WTC11 (cell line): Measurements from ENCODE around the gene UBXN2A. TPM values are rescaled to one million over a fixed set of nuclear protein-coding genes. Genes with fewer than 3 reads are reported as not detected.

ENCODE experiments used
- ATAC-seq: fragments of 200-7000 bp; cut with Tn5 transposase; 2 replicates; pipeline ENCODE4 v1.10.0; 2021; ENCODE audit warnings: mild to moderate bottlenecking, moderate library complexity
- CTCF ChIA-PET: fragments of 300-600 bp; sonication (Branson Sonifier 250); formaldehyde crosslinking; loops from one replicate; lab custom pipeline; 2021; ENCODE audit warnings: antibody characterized with exemption; lab: Charles Lee
- POLR2A ChIA-PET: fragments of 350-600 bp; sonication (Branson Sonifier 250); formaldehyde crosslinking; loops from one replicate; lab custom pipeline; 2021; ENCODE audit warnings: antibody characterized with exemption; lab: Charles Lee
- DNase-seq: peaks from one replicate; pipeline ENCODE4 v3.0.0; 2021; ENCODE audit warnings: low spot score
- H3K27ac Mint-ChIP-seq: 2 replicates; pipeline ENCODE4 v1.8.0; 2021; ENCODE audit warnings: mixed read lengths
- H3K27me3 Mint-ChIP-seq: 2 replicates; pipeline ENCODE4 v1.8.0; 2021; ENCODE audit warnings: low read depth, mild to moderate bottlenecking, moderate library complexity, mixed read lengths
- H3K36me3 Mint-ChIP-seq: 2 replicates; pipeline ENCODE4 v1.8.0; 2021; ENCODE audit warnings: mixed read lengths
- H3K4me1 Mint-ChIP-seq: 2 replicates; pipeline ENCODE4 v1.8.0; 2022; ENCODE audit warnings: mixed read lengths
- H3K4me3 Mint-ChIP-seq: 2 replicates; pipeline ENCODE4 v1.8.0; 2021; ENCODE audit warnings: mild to moderate bottlenecking, moderate library complexity, mixed read lengths
- H3K9me3 Mint-ChIP-seq: 2 replicates; pipeline ENCODE4 v1.8.0; 2021; ENCODE audit warnings: mixed read lengths
- CREM ChIP-seq: sonication (generic); formaldehyde crosslinking; IDR thresholded peaks from 2 replicates; pipeline ENCODE4 v1.8.1; 2022; ENCODE audit warnings: mild to moderate bottlenecking, missing genetic modification reagents, moderate library complexity
- ERG ChIP-seq: fragments of 250-450 bp; sonication (Bioruptor Pico); IDR thresholded peaks from 2 replicates; pipeline ENCODE4 v1.8.0; 2021; ENCODE audit warnings: mild to moderate bottlenecking
- FOXJ3 ChIP-seq: sonication (generic); formaldehyde crosslinking; IDR thresholded peaks from 2 replicates; pipeline ENCODE4 v1.9.0; 2021; ENCODE audit warnings: missing genetic modification reagents, mild to moderate bottlenecking, borderline replicate concordance
- HMGA2 ChIP-seq: fragments of 250-450 bp; sonication (Bioruptor Pico); IDR thresholded peaks from 2 replicates; pipeline ENCODE4 v1.4.0; 2021; ENCODE audit warnings: mild to moderate bottlenecking, moderate library complexity
- IRF1 ChIP-seq: sonication (generic); formaldehyde crosslinking; IDR thresholded peaks from 2 replicates; pipeline ENCODE4 v1.8.0; 2023; ENCODE audit warnings: missing genetic modification reagents
- IRF2 ChIP-seq: sonication (generic); formaldehyde crosslinking; IDR thresholded peaks from 2 replicates; pipeline ENCODE4 v1.8.0; 2022; ENCODE audit warnings: low read depth, missing genetic modification reagents, borderline replicate concordance
- JAZF1 ChIP-seq: fragments of 250-450 bp; sonication (Bioruptor Pico); IDR thresholded peaks from 2 replicates; pipeline ENCODE4 v1.9.0; 2021; ENCODE audit warnings: moderate library complexity, mild to moderate bottlenecking, inconsistent platforms
- JUN ChIP-seq: sonication (generic); formaldehyde crosslinking; IDR thresholded peaks from 2 replicates; pipeline ENCODE4 v1.8.0; 2023; ENCODE audit warnings: mild to moderate bottlenecking, missing genetic modification reagents
- MAX ChIP-seq: sonication (generic); formaldehyde crosslinking; IDR thresholded peaks from 2 replicates; pipeline ENCODE4 v1.8.0; 2022; ENCODE audit warnings: mild to moderate bottlenecking, missing genetic modification reagents
- NFE2L1 ChIP-seq: sonication (generic); formaldehyde crosslinking; IDR thresholded peaks from 2 replicates; pipeline ENCODE4 v1.8.1; 2023; ENCODE audit warnings: missing genetic modification reagents
- SMAD4 ChIP-seq: sonication (generic); formaldehyde crosslinking; IDR thresholded peaks from 2 replicates; pipeline ENCODE4 v1.8.0; 2022; ENCODE audit warnings: mild to moderate bottlenecking, missing genetic modification reagents
- SOX15 ChIP-seq: fragments of 250-450 bp; sonication (Bioruptor Pico); IDR thresholded peaks from 2 replicates; pipeline ENCODE4 v1.9.0; 2021; ENCODE audit warnings: mild to moderate bottlenecking
- SP1 ChIP-seq: sonication (generic); formaldehyde crosslinking; conservative IDR thresholded peaks from 2 replicates; pipeline ENCODE4 v1.8.1; 2022; ENCODE audit warnings: missing genetic modification reagents
- TCF7 ChIP-seq: sonication (generic); formaldehyde crosslinking; IDR thresholded peaks from 2 replicates; pipeline ENCODE4 v1.8.0; 2022; ENCODE audit warnings: mild to moderate bottlenecking, low read depth, missing genetic modification reagents, moderate library complexity
- ZNF121 ChIP-seq: sonication (generic); formaldehyde crosslinking; IDR thresholded peaks from 2 replicates; pipeline ENCODE4 v1.8.0; 2023; ENCODE audit warnings: missing genetic modification reagents
- ZNF138 ChIP-seq: sonication (generic); formaldehyde crosslinking; conservative IDR thresholded peaks from 2 replicates; pipeline ENCODE4 v1.8.1; 2022; ENCODE audit warnings: mild to moderate bottlenecking, moderate library complexity, missing genetic modification reagents
- ZNF232 ChIP-seq: sonication (generic); formaldehyde crosslinking; IDR thresholded peaks from 2 replicates; pipeline ENCODE4 v1.8.0; 2022; ENCODE audit warnings: mild to moderate bottlenecking, missing genetic modification reagents
- ZNF317 ChIP-seq: sonication (generic); formaldehyde crosslinking; IDR thresholded peaks from 2 replicates; pipeline ENCODE4 v1.8.1; 2023; ENCODE audit warnings: low read depth, mild to moderate bottlenecking, moderate library complexity, missing genetic modification reagents, borderline replicate concordance
- total RNA-seq: library from RNA; stranded (reverse); gene quantifications from 3 replicates; pipeline ENCODE4 v1.2.3, GENCODE V29; 2021
- TF ChIP-seq, protein P1 (sequence below): sonication (generic); formaldehyde crosslinking; IDR thresholded peaks from 2 replicates; pipeline ENCODE4 v1.8.1; 2023; ENCODE audit warnings: mild to moderate bottlenecking, missing genetic modification reagents, moderate library complexity
- TF ChIP-seq, protein P2 (sequence below): sonication (generic); formaldehyde crosslinking; IDR thresholded peaks from 2 replicates; pipeline ENCODE4 v1.8.1; 2022; ENCODE audit warnings: low read depth, missing genetic modification reagents, borderline replicate concordance

Gene UBXN2A
- total RNA-seq, 1 experiment from 2014 or later: 16.8 TPM

DNA sequence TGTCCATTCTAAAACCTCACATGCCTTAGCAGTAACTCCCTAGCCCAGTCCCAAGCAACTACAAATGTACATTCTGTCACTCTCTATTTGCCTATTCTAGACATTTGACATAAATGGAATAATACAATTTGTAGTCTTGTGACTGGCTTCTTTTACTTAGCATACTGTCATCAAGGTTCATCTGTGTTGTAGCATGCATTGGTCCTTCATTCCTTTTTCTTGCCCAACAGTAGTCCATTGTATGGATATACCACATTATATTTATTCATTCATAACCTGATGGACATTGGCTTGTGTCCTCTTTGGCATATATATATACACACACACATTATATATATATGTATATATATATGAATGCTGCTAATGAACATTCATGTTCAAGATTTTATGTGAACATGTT lies 67.4 kb downstream of the UBXN2A start:
- ATAC-seq (no peak), DNase-seq (no peak)
- Mint-ChIP-seq H3K36me3 (no peaks in the 10 kb centered on the region), H3K4me1 (peaks cover 21% of the 10 kb centered on the region), H3K27ac (no peak overlapping the region), H3K9me3 (no peaks in the 10 kb centered on the region), H3K27me3 (peaks cover 9% of the 10 kb centered on the region), H3K4me3 (no peak overlapping the region)
- TF ChIP-seq, protein P1, sequence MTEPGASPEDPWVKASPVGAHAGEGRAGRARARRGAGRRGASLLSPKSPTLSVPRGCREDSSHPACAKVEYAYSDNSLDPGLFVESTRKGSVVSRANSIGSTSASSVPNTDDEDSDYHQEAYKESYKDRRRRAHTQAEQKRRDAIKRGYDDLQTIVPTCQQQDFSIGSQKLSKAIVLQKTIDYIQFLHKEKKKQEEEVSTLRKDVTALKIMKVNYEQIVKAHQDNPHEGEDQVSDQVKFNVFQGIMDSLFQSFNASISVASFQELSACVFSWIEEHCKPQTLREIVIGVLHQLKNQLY (CRISPR knock-in tag): no peak
- TF ChIP-seq SMAD4 (CRISPR knock-in tag) (no peak), IRF2 (CRISPR knock-in tag) (no peak), TCF7 (no peak), ZNF138 (CRISPR knock-in tag) (no peak), HMGA2 (CRISPR knock-in tag) (no peak), SP1 (CRISPR knock-in tag) (no peak), IRF1 (CRISPR knock-in tag) (no peak), ZNF317 (CRISPR knock-in tag) (no peak), JAZF1 (CRISPR knock-in tag) (no peak)
- ChIA-PET CTCF (no interaction called here), POLR2A (no interaction called here)

DNA sequence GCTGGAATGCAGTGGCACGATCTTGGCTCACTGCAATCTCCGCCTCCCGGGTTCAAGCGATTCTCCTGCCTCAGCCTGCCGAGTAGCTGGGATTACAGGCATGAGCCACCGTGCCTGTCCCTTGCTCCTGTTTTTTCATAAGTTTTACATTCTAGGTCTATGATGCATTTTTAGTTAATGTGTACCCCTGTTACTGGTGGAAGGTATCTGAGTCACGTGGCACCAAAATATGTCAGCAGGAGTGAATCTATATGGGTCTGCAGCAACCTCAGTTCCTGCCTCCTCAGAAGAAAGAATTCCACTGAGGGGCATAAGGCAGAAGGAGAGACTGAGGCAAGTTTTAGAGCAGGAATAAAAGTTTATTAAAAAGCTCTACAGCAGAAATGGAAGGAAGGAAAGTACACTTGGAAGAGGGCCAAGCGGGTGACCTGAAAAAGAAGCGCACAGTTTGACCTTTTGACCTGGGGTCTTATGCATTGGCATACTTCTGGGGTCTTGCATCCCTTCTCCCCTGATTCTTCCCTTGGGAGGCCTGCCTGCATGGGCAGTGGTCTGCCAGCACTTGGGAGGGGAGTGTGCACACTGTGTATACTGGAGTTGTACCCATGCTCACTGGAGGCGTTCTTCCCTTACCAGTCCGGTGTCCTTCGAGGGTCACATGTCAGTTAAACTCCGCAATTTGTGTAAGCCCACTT lies 68.6 kb downstream of the UBXN2A start:
- H3K27ac Mint-ChIP-seq: no peak overlapping the region
- ATAC-seq: no peak
- H3K4me3 Mint-ChIP-seq: peak overlapping the region; percentile 54
- ChIA-PET CTCF (interaction anchor here (1.5 to 2.4 kb wide), 2 partner anchors 51 to 82 kb away, joined by 3 to 15 read pairs; partner anchors contain the start of gene ATAD2B), POLR2A (interaction anchor here (1.0 kb wide), 1 partner anchor 81 kb away, joined by 3 read pairs; no protein-coding TSS in a partner anchor)
- TF ChIP-seq SOX15 (CRISPR knock-in tag) (no peak), FOXJ3 (CRISPR knock-in tag) (no peak), ZNF121 (CRISPR knock-in tag) (no peak), NFE2L1 (no peak), MAX (CRISPR knock-in tag) (no peak), ZNF232 (no peak), ERG (CRISPR knock-in tag) (no peak)
- DNase-seq: no peak
- no peaks in the 10 kb centered on the region for H3K36me3 Mint-ChIP-seq
- no peaks in the 10 kb centered on the region for H3K9me3 Mint-ChIP-seq
- H3K4me1 Mint-ChIP-seq: peaks cover 21% of the 10 kb centered on the region
- H3K27me3 Mint-ChIP-seq: peaks cover 9% of the 10 kb centered on the region

DNA sequence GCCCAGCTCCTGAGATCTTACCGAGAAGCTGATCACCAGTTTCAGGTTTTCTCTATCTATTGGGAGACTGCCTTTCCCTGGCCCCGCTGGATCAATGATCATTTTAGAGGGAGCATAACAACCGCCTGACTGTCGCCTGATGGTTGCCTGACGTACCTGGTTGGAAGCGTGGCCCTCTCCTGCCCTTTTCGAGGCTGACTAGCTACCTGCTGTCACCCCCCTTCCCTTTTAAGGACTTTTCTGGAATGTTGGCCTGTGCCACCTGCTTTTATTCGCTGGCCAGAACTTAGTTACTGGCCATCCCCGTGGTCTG lies 69.1 kb downstream of the UBXN2A start:
- DNase-seq (no peak), ATAC-seq (peak; percentile 12)
- Mint-ChIP-seq H3K4me1 (peaks cover 21% of the 10 kb centered on the region), H3K36me3 (no peaks in the 10 kb centered on the region), H3K27me3 (peaks cover 9% of the 10 kb centered on the region), H3K27ac (no peak overlapping the region), H3K4me3 (peak overlapping the region; percentile 54), H3K9me3 (no peaks in the 10 kb centered on the region)
- peak; percentile 29 for TF ChIP-seq MAX (CRISPR knock-in tag)
- TF ChIP-seq CREM: no peak
- TF ChIP-seq, protein P2, sequence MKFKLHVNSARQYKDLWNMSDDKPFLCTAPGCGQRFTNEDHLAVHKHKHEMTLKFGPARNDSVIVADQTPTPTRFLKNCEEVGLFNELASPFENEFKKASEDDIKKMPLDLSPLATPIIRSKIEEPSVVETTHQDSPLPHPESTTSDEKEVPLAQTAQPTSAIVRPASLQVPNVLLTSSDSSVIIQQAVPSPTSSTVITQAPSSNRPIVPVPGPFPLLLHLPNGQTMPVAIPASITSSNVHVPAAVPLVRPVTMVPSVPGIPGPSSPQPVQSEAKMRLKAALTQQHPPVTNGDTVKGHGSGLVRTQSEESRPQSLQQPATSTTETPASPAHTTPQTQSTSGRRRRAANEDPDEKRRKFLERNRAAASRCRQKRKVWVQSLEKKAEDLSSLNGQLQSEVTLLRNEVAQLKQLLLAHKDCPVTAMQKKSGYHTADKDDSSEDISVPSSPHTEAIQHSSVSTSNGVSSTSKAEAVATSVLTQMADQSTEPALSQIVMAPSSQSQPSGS (CRISPR knock-in tag): no peak
- no peak for TF ChIP-seq JUN (CRISPR knock-in tag)
- ChIA-PET CTCF (interaction anchor here (1.3 to 2.4 kb wide), 3 partner anchors 13 to 82 kb away, joined by 3 to 15 read pairs (median 3); partner anchors contain the start of gene ATAD2B), POLR2A (interaction anchor here (1.0 kb wide), 1 partner anchor 82 kb away, joined by 3 read pairs; no protein-coding TSS in a partner anchor)
